ENCODE results near the gene ABI3.
A peak's percentile ranks its signal among the peaks of the same experiment; 100 is the strongest.
"Not testable (repeated sequence)": the region's sequence is repeated elsewhere in the genome, so short reads cannot be mapped to it uniquely, and the experiment has no call there.

ABI3 gene

DNA sequence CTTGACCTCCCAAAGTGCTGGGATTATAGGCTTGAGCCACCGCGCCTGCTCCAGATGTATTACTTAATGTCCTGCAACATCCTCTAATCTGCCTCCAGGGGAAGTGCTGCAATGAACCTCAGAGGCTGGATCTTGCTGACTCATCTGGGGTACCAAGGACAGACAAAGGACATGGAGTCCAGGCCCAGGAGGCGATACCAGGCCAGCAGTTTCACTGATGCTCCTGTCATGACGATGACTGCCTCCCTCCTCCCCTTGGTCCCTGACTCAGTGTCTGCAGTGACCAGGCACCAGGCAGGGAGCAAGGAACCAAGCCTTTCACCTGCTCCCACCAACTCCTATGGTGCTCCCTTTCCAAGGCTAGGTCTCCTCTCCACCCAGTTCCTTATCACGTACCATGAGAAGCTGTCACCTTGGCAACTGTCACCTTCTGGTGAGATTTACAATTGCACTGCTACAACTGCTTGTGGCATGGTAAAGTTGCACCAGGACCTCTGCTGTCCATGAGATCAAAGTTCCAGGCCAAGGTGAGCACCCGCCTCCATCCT is 41.7 kb downstream of the ABI3 start:
- DNase-seq (ENCODE audit: low read depth) = peak; percentile 65

DNA sequence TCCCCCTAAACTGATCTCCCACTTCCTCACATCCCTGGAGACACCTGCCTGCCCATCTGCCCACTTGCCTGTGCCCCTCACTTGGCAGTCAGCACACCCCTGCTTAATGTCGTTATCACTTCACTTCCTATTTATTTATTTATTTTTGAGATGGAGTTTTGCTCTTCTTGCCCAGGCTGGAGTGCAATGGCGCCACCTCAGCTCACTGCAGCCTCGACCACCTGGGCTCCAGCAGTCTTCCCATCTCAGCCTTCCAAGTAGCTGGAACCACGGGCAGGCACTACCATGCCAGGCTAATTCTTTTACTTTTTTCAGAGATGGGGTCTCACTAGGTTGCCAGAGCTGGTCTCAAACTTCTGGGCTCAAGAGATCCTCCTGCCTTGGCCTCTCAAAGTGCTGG is 43.6 kb downstream of the ABI3 start:
- no peak for DNase-seq (ENCODE audit: low read depth)

DNA sequence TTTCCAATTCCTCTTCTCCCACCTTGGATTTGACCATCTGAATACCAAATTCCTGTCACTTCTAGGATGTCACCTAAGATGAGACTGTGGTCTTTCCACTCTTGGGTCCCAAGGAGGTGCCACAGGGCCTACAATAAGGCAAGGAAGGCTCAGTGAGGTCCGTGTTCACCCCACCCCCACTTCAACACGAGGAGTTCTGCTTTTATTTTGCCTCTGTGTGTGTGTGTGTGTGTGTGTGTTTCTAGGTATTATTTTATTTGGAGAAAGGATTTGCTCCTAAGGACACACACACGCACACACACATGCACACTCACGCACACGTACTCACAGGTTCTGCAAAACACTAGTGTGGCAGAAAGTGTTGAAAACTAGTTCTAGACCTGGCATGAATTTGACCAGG is 44.6 kb downstream of the ABI3 start:
- DNase-seq (ENCODE audit: low read depth) = no peak

DNA sequence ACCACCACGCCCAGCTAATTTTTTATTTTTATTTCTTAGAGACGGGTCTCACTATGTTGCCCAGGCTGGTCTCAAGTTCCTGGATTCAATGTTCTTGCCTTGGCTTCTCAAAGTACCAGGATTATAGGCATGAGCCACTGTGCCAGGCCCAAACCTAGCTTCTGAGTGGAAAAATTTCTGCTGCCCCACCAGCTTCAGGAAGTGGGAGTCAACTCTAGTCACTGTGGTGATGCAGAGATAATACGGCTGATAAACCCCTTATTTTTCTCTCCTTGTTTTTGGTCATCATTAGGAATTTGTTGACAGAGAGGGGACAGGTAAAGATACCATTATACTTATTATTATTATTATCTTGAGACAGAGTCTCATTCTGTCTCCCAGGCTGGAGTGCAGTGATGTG is 47.9 kb downstream of the ABI3 start:
- DNase-seq (ENCODE audit: low read depth) = peak; percentile 39

DNA sequence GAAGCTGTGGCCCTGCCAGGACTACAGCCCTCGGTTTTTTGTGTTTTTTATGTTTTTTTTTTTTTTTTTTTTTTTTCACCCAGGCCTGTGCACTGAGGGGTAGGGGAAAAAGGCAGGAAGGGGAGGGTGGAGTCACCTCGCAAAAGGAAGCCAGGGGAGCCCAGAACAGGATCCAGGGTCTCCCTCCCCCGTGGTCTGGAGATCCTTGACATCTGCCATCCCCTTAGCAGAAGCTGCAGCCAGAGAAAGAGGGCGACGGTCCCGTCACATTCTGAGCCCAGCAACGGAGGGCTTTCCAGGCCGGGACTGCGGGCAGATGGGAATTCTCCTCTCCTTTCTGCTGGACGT is 49.1 kb downstream of the ABI3 start:
- peak; percentile 6 for DNase-seq (ENCODE audit: low read depth)

DNA sequence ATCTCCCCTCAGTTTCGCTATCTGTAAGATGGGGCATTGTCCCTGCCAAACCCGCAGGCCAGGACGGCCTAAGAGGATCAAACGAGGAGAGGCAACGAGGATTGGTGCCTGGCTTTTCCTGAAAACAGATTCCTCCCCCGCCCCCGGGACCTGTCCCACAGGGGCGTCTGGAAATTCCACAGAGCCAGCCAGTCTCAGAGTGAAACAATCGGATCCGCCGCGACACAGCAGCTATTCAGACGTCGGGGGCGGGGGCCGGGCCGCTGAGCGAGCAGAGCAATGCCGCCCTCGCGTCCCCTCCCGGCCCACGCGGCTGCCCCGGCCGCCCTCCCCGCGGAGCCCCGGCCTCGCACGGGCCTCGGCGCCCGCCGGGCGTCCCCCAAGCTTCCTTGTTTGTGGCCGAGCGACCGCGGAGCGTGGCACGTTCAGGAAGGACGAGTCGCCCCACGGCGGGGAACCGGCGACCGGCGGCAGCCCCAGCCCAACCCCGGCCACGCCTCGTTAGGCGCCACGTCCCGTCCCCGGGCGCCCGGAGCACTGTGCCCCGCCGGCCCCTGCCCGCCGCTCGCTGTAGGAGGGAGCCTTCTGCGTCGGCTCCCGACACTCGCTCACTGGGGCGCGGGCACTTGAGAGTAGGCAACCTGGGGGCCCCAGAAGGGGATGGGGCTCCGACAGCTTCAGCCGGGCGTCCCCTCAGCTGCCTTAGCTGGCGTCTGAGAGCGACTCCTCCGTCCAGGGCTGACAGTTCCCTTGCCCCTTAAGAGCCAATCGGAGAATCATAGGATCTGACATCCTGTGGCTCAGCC is 49.7 kb downstream of the ABI3 start:
- DNase-seq (ENCODE audit: low read depth) = peak; percentile 96

DNA sequence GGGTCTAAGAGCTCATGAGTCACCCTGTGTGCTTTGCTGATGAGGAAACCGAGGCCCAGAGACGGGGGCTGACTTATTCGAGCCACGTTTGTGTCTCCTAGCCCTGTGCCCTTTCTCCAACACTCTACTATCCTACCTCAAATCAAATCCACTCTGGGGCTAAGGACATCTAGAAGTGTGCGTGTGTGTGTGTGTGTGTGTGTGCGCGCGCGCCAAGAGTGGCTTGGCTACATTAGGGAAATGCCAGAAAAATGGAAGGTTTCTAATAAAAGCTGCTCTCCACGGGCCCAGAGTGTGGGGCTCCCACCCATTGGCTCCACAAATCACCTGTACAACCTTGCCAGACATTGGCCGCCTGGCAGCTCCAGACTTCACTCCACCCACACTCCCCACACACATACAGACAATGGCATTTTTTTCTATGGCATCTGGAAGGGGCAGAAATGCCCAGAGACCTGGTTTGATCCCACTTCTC is 50.3 kb downstream of the ABI3 start:
- DNase-seq (ENCODE audit: low read depth) = no peak

DNA sequence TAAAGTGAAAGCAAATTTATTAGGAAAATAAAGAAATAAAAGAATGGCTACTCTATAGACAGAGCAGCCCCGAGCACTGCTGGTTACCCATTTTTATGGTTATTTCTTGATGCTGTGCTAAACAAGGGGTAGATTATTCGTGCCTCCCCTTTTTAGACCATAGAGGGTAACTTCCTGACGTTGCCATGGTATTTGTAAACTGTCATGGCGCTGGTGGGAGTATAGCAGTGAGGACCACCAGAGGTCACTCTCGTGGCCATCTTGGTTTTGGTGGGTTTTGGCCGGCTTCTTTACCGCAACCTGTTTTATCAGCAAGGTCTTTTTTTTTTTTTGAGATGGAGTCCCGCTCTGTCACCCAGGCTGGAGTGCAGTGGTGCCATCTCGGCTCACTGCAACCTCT is 51.0 kb downstream of the ABI3 start:
- DNase-seq (ENCODE audit: low read depth) = not testable (repeated sequence)

DNA sequence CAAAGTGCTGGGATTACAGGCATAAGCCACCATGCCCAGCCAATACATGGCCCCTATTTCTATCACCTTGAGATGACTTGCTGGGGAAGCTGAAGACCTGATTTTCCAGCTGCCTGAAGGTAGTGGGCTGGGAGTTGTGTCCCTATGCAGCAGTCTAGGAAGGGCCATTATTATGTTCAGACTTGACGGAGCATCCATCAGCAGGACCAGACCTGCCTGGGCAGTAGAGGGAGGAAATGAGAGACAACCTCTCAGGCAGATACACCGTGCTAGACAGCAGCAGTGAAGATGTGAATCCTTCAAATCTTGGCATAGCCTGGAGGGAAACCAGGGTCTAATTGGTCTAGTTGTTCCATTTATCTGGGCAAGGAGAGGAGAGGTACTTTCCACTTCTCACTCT is 55.7 kb downstream of the ABI3 start:
- DNase-seq (ENCODE audit: low read depth) = no peak

DNA sequence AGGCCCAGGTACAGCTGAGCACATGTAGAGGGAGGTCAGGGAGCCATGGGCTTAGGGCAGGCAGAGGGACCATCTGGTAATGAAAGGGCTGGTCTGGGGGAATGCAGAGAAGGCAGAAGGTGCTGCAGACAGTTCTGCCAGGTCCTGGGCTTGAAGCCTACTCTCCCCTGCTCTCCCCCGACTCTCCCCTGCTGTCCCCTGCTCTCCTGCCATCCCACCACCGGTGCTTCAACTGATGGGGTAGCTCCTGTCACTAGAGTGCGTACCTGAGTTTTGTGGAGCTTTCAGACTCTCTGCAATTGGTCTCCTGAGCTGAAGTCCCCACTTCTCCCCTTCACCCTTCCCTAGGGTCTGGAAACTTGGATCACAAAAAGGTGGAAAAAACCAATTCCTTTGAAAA is 57.4 kb downstream of the ABI3 start:
- no peak for DNase-seq (ENCODE audit: low read depth)

DNA sequence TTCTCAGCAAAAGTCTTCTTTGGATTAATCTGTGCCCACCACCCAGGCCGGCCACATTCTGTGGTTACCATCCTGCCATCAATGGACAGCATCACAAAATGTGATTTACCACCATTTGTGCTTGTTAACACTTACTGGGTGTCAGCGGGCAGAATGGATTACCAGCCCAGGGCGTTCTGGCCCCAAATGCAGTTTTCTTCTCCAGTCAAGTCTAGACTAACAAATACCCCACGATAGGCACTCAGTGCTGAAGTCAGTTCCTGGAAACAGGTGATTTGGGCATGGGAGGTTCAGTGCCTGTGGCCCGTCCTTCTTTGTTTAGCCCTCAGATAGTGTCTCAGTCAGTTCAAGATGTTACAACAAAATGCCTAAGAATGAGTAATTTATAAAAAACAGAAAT is 58.8 kb downstream of the ABI3 start:
- DNase-seq (ENCODE audit: low read depth) = no peak
